ENCODE data around the gene POPDC2.

GRCh38 chr3:119663885-119664284 is 3.5 kb upstream of the POPDC2 start:
- TF ChIP-seq CTCF (IDR thresholded peaks at IDR 0.05) (no peak), POLR2AphosphoS5 (IDR thresholded peaks at IDR 0.05) (no peak)
